Endometrium (tissue), 2 donors: ENCODE results near the gene PSAP.

Experiments
- FAIRE-seq: peaks from 2 replicates; lab custom pipeline; 2012; peaks lifted over from hg19 to GRCh38; lab: Jason Lieb, UNC
- donor health status: control.
- donor health status: control.

The PSAP gene

DNA sequence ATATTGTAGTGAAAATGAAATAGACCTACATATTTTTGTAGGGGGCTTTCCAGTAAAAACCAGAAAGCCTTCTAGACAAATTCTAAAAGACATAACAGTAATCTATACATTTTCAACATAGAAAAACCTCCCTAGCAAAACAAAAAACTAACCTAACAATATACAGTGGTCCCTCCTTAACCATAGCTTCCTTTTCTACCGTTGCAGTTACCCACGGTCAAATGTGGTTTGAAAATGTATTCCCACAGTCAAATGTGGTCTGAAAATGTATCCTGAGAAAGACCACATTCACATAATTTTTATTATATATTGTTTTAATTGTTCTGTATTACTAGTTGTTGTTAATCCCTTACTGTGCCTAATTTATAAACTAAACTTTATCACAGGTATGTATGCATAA is 6.4 kb downstream of the PSAP start:
- FAIRE-seq: no peak

DNA sequence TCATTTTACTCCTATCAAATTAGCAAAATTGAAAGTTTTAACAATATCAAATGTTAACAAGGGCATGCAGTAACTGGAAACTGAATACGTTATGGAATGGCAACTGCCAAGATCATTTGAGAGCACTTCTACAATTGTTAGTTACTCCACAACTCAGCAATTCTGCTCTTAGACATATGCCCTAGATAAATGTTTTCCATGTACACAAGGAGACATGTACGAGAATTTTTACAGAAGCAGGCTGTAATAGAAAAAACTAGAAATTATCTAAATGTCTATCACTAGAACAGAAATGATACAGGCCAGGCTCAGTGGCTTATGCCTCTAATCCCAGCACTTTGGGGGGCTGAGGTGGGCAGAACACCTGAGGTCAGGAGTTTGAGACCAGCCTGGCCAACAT is 7.0 kb downstream of the PSAP start:
- FAIRE-seq: no peak

DNA sequence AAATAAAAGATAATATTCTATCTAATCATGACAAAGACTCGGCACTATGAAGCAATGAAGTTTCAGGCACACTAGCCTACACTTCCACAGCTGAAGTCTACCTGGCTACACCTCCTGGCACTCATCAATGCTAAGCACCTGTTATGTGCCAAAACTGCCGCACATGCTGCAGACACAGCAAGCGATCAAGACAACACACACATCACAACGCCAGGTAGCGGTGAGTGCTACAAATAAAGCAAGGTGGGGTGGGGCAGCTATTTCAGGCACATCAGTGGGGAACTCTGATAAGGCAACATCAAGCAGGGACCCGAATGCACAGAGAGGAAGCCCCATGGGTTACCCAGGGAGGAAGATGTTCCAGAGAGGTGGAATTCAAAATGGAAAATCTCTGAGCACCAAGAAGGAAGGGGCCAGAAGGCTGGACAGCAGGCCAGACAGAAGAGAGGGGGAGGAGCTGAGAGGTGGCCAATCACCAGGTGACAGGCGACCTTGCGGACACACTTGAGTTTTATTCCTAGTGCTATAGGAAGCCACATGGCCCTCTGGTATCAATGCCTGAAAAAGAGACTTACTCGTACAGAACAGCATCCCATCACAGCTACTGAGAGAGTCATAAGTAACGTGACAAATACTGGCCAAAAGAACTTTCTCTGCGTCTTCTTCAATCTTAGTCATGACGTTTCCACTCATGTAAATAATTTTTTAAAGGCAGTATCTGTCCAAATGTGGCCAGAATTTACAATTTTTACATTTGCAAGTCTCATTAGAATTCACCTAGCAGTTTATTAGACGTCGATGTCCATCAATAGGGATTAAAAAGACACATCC is 8.0 kb downstream of the PSAP start:
- FAIRE-seq: no peak

DNA sequence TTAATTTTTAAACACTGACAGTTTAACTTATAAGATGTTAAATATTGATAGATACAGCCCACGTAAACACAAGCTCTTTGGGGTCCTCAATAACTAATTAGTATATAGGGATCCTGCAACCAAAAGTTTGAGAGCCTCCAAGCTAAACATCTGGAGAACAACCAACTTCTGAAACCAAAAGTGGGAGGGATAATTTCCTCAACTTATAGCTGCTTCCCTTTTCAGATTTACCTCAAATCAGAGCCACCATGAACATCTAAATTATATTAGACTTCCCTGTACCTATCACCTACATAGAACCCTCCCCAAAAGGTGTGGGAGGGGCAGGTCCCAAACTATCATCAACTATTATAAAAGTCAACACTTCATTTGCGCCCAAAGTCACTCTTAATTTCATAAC is 8.6 kb downstream of the PSAP start:
- no peak for FAIRE-seq

DNA sequence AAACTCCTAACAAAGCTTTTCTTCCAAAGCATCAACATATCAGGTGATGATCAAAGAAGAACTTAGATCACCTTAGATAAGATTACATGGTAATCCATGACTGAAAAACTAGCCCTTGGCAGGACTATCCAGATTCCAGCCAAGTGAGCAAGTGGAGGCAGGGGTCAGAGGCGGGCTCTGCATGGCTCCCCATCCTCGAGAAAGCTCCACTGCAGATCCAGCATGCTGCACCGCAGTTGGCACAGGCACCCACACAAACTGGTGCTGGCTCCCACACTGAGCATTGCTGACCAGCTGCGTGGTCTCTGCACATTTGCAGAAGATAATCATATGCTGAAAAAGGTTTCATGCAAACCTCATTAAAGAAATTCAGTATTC is 10.1 kb downstream of the PSAP start:
- no peak for FAIRE-seq

DNA sequence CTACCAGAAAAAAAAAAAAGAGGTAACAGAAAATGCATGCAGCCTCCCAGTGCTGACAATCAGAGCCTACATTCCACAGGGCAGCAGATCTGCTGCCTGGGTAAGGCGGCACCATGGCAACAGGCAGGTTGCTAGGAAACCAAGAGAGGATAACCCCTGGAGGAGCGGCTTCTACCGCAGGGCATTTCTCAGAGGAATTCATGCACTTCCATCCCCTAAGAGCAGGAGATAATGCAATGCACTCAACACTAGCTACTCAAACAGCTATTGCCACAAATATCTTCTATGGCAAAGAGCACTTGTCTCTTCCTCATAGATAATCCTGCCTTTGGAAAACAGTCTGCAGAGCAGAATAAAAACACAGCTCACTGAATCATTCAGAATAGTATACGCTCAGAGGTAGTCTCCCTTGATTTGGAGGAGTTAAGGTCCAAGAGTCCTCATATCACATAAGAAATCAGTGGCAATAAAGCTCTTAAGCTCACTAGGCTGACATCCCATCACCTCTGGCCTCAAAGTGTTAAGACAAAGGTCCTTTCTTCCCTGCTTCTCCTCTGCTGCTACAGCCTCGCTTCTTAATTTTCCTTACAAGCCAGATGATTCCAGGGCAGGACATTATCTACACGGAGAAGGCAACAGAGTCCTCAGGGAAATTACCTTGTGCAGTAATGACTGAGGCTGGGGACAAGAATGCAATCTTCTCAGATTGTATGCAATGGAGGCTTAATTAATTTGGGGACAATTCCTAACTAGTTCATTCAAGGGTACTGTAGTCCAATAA is 10.7 kb downstream of the PSAP start:
- no peak for FAIRE-seq

DNA sequence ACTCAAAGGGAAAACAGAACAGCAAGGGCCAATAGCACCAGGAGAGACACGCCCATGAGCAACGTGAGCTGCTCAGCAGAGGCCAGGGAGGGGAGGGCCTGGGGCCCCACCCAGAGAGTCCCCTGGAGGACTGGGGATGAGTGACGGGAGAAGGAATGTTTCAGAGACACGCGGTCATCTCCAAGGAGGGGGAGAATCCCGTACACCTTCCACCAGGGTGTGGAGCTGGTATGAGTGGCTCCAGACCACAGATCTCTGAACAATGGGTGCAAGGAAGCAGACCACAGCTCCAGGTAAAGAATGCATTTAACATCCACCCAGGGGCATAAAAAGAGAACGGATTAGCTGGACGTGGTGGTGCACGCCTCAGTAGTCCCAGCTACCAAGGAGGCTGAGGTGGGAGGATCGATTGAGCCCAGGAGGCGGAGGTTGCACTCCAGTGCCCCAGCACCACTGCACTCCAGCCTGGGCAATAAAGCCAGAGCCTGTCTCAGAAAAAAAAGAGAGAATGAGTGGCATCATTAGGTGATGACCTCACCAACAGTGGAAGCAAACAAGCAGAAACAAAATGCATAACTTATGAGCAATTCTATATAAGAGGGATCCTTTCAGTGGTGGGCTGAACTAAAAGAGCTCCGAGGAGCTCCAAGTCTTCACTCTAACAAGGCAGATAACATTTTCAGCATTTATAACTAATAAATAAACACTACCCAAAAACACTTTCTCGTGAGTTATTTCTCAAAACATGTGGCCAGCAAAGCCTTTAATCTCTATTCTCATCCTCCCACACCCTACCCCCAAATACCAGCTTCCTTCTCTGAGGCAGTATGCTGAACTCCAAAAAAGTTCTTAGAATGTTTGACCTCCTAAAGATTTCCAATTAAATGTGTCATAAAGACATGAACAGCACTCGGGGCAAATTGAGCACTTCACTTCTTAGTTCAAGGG is 12.5 kb downstream of the PSAP start:
- no peak for FAIRE-seq

DNA sequence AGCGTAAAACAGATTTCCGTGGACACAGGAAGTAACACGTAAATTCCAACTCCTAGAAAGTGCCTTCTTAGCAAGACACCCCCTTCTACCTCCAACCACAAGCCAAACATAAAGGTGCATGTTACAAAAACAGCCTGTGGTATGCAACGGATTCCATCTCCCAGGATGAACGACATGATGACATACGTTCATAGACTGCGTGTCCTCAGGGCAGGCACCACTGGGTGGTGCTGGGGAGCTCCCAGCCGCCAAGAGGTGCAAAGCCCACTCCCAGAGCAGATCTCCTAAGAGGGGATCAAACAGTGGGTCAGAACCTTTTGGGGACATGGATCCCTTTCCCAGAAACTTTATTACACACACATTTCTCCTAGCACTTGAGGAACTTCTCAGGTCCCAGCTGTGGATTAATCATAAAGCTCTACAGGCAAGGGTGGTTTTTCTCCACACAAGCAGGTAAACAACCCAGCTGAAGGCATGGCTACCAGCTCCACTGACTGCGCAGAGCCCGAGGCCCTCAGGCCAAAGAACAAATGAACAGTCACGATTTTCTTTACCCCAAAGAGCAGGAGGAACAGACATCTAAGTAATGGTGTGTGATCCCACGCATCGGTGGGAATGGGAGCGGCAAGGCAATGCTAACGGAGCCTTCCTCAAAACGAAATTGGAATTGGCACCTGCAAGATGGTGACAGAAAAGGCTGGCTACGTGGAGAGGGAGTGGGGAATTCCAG is 13.8 kb downstream of the PSAP start:
- no peak for FAIRE-seq

DNA sequence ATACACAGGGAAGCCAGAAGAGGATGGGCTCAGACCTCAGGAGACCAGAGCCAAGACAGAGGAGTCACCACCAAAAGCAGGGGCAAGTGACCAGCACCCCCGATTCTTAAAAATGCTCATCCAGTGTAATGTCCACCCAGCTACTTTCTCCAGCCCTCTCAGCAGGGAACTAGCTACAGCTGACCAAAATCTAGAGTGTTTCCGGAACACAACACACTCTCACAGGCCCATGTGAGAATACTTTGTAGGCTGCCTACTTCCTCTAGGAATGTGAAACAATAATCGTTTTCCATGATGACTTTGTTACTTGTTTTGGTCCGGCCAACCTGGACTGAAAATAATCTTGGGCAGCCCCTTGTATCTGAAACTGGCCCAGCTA is 14.5 kb downstream of the PSAP start:
- FAIRE-seq: no peak

DNA sequence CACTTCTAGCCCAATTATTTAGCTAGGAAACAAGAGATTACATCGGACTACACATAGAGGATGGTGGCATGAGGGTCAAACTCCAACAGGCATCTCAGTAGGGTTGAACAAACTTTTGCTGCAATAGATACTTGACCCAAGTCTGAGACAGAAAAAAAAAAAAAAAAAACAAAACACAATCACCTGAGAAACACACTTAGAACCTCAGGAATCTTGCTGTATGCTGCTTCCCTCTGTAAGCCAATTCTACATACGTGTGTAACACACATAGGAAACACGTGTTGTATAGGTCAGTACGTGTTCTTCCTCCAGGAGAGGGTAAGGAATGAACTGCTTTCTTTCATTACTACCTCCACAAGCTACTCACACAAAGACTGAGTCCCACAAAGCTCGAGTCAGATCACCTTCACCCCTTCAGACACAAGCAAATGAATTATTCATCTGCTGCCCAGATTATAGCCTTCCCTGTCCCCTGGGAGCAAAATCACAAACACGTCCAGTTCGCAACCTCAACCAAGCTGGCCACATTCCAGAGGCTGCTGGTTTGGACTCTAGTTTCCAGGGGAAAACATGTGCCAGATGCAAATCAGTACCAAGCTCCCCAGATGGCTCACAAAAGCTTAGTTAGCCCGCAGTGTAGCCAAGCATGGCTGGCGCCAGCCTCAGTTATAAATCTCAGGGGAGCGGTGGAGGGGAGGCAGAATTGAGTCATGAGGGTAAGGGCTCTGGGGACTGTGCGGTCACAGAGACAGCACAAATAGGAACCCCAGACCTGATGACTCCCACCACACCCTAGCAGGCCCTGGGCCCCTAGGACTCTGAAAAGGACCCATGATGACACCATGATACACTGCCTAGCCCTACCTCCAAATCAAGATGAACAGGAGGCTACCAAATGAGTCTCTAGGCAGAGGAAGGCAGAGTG is 15.1 kb downstream of the PSAP start:
- no peak for FAIRE-seq

DNA sequence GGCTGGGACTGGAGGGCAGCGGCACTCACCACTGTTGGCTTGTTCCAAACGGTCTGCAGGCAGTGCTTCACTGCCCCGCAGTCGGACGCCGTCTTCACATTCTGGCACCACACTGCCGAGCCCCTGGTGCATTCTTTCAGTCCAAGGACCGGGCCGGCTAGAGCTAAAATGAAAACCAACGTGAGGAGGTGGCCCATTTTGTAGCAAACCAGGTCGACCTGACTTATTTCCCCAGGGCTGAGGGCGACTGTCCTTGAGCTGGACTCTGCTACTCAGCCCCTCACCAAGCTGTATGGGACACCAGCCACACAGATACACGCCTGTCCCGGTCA is 16.7 kb downstream of the PSAP start:
- no peak for FAIRE-seq

DNA sequence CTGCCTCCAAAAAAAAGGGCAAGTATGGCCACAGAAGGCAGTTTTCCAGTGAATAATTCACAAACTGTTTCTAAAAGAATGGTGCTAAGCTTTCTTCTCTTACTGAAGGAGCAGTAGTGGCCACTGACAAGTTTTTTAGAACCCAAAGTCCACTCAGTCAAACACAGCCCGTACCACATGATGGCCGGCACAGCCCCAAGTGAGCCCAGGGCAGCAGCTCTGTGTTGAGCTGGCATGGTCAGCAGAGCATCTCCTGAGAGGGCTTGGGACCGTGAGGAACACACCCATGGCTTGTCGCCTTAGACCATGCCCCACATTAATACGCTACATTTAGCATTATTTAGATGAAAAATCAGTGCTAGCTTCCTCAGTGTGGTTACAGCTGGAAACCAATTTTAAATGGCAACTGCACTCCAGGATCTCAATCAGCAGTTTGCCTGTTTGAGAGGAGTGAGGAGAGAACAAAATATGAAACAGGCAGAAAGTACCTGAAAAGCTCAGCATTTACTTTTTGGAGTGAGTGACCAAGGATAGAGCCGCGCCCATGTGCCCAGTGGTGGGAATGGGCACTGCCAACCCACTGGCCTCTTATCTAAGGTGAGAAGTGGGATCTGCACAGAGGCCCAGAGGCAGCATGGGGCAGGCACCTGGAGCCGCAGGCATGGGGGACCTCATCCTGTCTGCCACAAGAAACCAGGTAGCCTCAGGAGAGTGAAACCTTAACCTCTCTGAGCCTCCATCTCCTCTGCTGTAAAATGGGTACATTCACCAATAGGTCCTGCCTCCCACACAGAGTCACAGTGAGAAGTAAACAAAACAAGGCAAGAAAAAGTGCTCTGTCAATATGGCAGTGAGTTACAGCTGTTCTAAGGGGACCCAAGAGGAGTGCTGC is 17.4 kb downstream of the PSAP start:
- no peak for FAIRE-seq

DNA sequence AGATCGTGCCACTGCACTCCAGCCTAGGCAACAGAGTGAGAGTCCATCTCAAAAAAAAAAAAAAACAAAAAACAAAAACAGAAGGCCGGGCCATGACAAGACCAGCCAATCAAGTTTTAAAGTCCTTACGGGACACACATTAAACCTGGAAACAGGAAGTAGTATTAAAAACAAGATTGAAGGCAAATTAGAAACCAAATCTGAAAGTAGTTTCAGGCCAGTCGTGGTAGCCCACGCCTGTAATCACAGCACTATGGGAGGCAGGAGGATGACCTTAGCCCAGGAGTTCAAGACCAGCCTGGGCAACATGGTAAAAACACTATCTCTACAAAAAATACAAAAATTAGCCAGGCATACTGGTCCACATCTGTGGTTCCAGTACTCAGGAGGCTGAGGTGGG is 18.1 kb downstream of the PSAP start:
- FAIRE-seq: no peak

DNA sequence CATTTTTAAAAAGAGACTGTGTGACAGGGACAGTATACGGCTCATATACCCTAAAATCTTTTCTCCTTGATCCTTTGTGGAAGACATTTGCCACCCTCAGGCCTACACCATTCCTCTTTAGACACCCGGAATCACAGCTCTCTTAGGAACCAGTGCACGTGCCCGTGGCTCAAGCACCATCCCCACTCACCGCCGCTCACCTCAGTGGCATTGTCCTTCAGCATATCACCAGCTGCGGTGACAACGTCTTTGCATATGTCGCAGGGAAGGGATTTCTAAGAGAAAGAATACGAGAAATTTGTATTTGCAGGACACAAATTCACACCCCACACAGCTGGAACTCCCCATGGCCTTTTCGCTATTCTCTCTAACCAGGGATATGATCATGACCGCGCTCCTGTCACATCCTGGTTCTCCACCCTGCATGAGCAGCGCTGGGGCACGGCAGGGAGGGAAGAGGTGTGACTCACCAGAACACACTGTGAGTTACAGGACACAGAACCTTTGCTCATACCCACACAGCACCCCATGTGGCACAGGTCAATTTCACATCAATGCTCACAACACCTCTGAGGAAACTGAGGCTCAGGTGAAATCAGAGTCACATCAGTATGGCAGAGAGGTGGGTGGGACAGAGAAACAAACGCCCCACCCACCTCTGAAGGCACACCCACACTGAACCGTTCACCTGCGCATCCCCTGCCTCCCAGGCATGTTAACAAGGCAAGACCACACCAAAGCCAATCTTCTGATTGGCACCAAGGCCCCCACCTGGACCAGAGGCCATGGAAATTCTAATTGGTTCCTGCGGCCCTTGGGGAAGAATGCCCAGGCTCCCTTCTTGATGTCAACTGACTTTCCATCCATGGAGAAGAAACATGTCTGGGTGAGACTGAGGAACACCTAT is 19.2 kb downstream of the PSAP start:
- no peak for FAIRE-seq

DNA sequence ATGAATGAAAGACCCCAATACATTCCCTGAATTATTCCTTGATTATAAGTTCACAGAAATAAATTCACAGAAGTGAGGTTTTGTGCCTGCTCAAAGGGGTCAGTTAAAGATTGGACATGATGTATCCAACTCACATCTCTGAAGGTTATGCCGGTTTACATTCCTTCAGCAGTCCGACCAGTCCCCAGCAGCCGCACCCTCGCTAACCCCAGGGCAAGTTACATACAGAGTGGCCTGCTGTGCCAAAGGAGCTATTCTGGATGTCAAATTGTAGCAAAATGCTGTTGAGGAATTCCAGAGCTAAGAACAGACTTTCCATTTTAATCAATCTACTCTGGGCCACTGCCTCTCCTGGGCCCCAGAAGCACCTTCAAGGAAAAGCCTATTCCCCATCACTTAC is 20.3 kb downstream of the PSAP start:
- no peak for FAIRE-seq

DNA sequence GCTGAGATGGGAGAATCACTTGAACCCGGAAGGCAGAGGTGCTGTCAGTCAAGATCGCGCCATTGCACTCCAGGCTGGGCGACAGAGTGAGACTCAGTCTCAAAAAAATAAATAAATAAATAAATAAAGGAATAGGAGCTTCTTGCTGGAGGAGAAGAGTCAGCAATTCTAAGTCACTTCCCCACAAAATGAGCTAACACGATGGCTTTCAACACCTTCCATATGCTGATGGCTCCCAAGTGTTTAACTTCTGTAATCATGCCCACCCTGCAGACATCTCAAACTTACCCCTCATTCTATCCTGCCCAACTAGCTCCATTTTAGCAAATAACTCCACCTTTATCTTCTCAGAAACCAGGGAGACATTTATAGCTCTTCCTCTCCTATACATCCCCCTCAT is 21.2 kb downstream of the PSAP start:
- FAIRE-seq: no peak

DNA sequence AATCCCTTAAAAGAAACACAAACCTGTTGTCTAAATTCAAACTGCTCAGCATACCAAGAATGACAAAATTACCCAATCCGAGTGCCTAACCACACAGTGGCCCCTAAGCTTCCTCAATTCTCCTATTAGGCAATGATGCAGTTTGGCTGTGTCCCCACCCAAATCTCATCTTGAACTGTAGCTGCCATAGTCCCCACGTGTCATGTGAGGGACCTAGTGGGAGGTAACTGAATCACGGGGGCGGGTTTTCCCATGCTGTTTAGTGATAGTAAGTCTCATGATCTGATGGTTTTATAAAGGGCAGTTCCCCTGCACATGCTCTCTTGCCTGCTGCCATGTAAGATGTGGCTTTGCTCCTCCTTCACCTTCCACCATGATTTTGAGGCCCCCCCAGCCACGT is 21.9 kb downstream of the PSAP start:
- FAIRE-seq: no peak

DNA sequence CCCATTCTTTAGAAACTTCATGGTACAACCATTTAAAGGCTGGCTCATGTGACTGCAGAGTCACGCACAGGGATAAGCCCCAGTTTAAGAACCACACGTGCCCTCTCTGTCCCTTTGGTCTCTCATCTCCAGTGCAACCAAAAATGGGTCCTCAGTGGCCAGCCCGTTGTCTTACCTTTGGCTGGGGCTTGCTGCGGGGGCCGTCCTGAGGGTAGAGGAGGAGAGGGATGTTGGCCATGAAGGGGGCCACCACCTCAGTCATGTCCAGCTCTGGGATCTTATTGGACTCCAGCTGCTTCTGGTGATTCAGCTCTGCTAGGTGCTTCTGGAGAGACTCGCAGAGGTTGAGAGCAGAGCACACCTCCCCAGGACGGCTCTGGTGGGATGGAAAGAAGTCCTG is 22.3 kb downstream of the PSAP start:
- FAIRE-seq: no peak

DNA sequence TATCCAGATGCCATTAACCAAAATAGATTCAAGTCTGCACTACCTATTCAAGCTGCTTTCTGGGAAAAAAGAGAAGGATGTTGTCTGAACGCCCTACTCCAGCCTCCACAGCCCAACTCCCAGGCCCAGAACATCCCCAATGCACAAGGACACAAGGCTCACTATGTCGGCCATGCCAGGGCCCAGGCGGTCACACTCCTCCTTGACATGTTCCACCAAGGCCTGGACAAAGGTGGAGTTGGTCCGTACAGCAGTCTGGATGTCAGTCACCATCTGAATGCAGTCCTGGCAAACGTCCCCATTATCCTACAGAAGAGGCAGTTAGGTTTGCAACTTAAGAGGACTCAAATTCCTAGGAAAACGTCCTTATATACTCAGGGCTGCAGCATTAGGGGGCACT is 23.2 kb downstream of the PSAP start:
- no peak for FAIRE-seq
